Stimulated activated CD8-positive, alpha-beta memory T cell treated with anti-CD3 and anti-CD28 coated beads, Interleukin-12 subunit alpha, Interleukin-12 subunit beta, amount 100 ng/mL, for 24 hours (primary cell): ENCODE measurements around the gene FRG2B.
"Not testable (repeated sequence)": the region's sequence is repeated elsewhere in the genome, so short reads cannot be mapped to it uniquely, and the experiment has no call there.

Experiments
- DNase-seq: peaks from one replicate; pipeline ENCODE4 v3.0.0-alpha.2; 2020; ENCODE audit errors: extremely low read depth

FRG2B gene

DNA sequence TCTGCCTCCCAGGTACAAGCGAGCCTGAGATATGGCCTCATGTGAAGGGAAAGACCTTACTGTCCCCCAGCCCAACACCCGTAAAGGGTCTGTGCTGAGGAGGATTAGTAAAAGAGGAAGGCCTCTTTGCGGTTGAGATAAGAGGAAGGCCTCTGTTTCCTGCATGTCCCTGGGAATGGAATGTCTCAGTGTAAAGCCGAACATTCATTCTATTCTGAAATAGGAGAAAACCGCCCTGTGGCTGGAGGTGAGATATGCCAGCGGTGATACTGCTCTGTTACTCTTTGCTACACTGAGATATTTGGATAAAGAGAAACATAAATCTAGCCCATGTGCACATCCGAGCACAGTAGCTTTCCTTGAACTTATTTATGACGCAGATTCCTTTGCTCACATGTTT is 26.7 kb downstream of the FRG2B start:
- DNase-seq, result not testable (repeated sequence)

DNA sequence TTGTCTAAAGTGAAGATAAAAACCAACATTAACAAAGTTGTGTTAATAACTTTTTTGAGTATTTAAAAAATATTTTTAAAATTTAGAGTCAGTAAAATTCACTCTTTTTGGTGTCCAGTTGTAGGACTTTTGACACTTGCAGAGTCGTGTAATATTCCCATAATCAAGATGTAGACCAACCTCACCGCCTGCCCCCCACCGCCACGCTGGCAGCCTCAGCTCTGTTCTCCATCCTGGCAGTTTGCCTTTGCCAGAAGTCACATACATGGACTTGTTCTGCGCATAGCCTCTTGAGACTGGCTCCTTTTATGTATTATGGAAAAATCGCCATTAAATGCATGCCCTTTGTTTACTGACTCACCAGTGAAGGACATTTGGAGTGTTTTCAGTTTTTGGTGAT is 33.9 kb downstream of the FRG2B start:
- DNase-seq, result no peak

- no peak for DNase-seq
Observed at GRCh38 chr10:133590970-133591359, 35.6 kb downstream of the FRG2B start.

- DNase-seq, result no peak
Observed at GRCh38 chr10:133590226-133590969, 36.2 kb downstream of the FRG2B start.

- DNase-seq, result not testable (repeated sequence)
Observed at GRCh38 chr10:133577037-133577436, 49.6 kb downstream of the FRG2B start.
